GM21367 (cell line): Measurements from ENCODE around the gene MICAL2.

Experiments
- ATAC-seq: cut with Tn5 transposase; IDR thresholded peaks from one replicate; pipeline ENCODE4 v1.9.1; 2021; ENCODE audit not compliant: unreplicated experiment

Gene MICAL2

DNA sequence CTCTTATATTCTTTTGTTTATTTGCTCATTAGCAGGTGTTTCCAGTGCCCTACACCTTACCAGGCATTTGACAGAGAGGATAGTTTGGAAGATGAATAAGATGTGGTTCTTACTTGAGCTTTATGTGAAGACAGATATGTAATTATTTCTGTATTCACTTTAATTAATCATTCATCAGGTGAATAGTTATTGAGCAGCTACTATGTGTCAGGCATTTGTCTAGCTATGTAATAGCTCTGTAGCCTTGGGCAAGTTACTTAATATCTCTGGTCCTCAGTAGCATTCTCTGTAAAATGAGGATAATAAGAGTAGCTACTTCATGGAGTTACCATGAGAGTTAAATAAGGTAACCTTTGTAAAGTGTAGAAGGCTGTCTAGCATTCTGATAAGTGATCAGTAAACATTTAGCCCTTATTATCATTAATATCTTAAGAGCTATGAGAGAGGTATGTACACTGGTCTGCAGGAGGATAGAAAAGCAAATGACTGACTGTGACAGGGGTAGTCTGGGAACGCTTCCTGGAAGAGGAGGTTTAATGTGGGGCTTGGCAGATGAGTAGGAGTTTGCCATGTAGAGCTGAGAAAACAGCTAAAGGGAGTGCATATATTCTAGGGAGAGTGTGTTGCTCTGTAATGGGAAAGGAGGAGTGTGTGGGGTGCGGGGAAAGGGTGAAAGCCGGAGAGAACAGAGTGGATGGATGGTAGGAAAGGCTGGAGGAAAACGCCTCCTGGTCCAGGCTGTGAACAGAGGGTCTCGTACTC is 56.1 kb downstream of the MICAL2 start:
- no peak for ATAC-seq

DNA sequence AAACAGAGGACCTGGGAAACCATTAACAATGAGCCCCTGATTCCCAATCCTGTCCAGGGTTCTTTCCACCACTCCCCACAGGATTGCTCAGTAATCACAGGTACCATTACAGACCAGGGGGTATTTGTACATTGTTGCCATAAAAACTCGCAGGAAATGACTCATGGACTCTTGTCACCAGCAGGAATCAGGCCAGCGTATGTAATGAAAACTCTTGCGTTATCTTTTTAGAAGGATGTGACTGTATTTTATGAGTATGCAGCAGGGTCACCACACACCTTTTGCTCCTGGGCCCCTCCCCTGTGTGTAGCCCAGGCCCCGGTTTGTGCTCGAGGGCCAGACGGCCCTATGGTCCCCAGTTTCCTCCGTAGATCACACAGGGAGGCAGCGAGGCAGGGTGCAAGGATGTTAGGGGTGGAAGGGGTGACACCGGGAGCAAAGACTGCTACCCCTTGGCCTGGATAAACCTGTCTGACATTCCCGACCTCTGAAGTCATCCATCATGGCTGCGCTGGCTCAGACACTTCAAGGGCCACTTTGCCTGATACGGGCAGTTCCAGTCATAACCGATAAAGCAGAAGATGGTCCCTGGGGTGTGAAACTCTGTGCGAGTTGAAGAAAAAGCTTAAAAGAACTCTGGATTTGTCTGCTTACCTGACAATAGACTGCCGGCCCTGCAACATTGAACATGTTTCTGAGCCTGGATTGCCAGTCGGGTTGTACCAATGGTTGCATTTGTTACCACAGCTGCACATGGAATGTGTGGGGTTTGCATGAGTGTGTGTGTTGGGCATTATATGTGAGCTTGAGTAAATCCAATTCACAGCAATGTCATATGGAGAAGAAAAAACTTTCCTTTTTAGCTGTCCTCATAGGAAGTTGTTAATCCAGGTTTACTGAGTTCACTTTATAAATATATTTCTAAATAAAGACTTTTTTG is 56.9 kb downstream of the MICAL2 start:
- no peak for ATAC-seq

DNA sequence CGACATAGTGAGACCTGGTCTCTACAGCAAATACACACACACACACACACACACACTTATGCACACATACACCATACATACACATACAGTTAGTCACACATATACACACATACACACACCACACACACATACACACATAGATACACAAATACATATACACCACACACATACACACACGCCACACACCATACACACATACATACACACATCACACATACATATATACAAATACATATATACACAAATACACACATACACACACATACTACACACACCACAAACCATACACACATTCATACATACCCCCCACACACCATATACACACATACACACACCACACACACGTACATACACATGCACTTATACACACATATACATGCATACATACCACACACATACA is 57.7 kb downstream of the MICAL2 start:
- ATAC-seq: no peak

DNA sequence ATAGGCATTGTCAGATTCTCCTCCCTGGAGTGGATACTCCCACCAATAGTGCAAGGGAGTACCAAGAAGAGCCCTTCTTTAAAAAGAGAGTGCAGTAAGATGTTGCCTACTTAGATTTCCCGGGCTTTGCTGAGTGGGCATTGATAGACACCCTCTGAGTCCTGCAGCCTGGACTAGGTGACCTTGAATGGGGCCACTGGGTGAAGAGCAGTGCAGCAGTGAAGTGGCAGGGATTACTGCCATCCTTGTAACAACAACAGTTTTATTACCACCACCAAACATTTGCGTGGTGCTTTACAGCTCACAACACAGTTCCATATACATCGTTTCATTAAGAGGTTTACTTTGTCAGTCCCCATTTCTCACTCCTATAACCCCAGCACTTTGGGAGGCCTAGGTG is 59.4 kb downstream of the MICAL2 start:
- no peak for ATAC-seq

DNA sequence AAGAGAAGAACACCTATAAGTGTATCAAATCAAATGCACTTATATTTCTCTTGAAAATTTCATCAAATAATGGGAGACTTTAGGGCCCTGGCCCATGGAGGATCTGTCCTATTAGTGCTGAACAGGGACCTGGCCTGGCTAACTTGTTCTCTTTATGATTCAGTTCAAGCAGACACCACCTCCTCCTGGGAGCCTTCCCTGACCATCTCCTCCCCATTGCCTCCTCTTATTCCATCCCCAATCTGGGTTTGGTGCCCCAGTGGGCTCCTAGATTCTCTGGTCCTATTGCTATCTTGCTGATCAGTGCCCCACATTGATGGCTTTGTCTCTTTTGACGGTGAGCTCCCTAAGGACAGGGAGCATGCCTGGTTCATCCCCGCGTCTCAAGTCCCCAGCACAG is 60.1 kb downstream of the MICAL2 start:
- ATAC-seq: no peak

DNA sequence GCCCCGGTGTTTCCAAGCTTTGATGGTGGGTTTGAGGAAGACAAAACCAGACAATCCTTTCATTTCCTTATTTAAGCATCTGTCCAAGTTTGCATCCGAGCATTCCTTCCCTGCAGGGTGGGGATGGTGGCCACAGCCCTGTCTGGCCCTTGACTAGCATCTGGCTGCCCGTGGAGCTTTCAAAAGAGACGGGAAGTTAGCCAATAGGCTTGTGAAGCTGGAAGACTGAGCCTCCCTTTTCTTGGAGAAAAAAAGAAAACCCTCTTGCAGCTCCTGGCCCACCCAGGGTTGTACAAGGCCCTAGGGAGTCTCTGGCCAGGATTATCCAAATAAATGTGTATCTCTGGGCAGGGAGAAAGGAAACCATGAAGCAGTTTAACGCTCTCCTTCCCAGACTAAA is 60.6 kb downstream of the MICAL2 start:
- no peak for ATAC-seq

DNA sequence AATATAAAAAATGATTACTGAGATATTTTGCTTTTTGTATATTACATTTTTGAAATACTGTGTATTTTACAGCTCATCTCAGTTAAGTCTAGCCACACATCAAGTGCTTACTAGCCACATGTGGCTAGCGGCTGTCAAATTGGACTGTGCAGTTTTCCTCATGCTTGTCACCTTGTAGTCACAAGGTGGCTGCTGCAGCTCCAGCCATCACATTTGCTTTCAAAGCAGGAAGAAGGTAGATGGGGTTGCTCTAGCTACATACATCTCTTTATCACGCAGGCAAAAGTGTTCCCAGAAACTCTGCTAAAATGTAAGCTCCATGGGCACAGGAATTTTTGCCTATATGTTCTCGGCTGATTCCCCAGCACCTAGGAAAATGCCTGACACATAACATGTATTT is 61.5 kb downstream of the MICAL2 start:
- ATAC-seq: no peak

DNA sequence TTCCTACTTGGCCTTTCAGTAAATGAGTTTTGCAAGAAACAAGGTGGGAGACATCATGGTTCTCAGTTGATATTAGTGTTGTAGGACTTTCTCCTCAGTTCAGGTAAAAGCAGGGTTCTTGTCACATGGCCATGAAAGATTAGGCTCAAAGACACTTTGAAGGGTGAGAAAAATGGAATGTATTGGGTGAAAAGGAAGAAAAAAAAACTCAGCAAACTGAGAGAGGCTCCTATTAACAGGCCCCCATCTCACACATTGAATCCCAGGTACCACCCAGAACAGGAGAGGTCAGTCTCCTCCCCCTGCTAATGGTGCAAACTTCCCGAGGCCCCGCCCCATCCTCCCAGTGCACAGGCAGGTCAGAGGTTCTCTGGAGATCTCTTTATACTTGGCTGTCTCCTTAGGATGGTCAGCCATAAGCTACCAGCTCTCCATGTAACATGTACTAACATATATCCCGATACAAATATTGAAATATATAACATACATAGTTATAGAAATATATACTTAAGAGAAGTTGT is 62.2 kb downstream of the MICAL2 start:
- no peak for ATAC-seq

DNA sequence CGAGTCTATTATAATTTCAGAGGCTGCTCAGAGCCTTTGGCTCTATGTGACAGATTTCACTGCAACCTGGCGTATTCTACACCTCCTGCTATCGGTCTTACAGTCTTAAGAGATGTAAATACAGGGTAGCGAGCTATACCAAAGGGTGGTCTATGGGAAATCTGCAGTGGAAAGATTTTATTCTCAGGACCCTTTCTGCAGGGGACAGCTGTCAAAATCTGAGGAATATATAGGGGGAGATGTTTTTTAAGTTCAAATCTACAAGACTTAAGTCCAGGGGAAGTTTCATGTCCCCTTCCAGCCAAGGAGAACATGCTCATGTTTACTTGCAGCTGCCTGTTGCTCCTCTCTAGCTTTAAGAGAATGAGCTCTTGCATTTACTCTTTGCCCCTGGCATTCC is 62.7 kb downstream of the MICAL2 start:
- ATAC-seq: no peak

DNA sequence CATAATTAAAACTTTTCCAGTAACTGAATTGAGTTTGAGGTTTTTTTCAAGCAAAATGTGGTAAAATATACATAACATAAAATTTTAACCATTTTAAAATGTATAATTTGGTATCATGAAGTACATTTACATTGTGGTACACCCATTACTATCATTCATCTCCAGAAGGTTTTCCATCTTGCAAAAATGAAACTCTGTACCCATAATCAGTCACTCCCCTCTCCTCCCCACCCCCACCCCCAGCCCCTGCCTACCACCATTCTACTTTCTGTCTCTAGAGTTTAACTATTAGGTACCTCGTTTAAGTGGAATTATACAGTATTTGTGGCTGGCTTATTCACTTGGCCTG is 63.7 kb downstream of the MICAL2 start:
- peak; percentile 32 for ATAC-seq

DNA sequence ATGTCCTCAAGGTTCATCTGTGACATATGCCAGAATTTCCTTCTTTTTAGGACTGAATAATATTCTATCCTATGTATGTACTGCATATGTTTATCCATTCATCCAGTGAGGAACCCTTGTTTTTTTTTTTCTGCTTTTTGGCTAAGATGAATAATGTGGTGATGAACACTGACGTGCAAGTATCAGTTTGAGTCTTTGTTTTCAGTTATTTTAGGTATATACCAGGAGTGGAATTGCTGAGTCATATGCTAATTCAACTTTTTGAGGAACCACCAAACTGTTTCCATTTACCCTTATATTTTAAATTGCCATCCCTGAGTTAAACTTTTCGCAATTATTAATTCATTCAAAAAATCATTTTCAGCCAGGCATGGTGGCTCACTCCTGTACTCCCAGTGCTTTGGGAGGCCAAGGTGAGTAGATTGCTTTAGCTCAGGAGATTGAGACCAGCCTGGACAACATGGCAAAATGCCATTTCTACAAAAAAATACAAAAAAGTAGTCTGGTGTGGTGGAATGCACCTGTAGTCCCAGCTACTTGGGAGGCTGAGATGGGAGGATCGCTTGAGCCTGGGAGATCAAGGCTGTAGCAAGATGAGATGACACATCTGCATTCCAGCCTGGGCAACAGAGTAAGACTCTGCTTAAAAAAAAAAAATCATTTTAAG is 64.2 kb downstream of the MICAL2 start:
- ATAC-seq: peak; percentile 84

DNA sequence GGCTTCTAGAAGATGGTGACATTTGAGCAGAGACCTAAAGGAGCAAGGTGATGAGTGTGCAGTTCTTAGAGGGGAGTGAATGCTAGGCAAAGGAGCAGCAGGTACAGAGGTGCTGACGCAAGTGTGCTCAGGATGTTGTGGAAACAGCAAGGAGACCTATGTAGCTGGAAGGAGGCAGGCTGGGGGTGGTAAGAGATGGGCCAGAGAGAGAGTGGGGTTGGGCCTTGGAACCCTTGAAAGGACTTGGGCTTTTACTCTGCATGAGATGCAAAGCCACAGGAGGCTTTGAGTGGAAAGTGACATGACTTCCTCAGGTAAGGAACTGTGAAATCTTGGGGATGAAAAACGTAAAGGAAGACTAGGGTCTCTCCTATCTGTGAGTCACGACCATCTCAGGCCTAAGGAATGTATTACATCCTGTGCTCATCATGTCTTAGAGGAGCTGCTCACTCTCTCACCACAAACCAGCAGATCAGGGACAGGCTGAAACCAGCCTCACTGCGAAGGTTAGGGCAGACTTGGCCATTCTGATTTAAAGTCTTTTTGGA is 65.4 kb downstream of the MICAL2 start:
- no peak for ATAC-seq

DNA sequence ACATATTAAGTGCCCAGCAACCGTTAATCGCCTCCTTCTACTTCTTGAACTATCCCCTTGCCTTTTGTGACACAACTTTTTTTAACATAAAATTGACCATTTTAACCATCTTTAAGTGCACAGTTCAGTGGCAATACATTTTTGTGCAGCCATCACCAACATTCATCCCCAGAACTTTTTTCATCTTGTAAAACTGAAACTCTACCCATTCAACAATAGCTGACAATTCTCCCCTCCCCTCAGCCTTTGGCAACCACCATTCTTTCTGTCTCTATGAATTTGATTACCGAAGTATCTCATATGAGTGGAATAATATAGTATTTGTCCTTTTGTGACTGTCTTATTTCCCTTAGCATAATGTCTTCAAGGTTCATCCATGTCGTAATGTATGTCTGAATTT is 66.0 kb downstream of the MICAL2 start:
- ATAC-seq: no peak

DNA sequence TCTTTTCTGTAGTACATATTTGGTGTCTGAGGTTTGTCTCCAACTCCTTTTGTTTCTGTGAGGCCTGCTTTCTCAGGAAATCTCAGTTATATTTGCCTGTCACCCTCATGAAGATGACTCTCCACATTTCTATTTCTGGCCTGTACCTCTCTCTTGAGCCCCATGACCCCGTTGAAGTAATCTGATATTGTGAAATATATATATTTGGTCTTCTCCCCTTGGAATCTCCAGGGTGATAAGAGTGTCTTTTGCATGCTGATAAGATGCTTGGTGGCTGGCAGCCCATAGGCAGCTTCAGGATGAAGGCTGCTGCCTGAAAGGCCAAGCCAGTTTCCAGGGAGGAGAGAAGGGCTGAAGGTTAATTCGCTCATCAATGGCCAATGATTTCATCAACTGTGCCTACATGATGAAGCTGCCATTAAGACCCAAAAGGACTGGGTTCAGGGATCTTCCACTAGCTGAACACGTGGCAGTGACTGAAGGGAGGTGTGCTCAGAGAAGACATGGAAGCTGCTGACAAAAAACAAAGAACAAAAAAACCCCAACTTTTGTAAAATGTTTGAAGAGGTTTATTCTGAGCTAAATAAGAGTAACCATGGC is 67.4 kb downstream of the MICAL2 start:
- ATAC-seq: no peak

DNA sequence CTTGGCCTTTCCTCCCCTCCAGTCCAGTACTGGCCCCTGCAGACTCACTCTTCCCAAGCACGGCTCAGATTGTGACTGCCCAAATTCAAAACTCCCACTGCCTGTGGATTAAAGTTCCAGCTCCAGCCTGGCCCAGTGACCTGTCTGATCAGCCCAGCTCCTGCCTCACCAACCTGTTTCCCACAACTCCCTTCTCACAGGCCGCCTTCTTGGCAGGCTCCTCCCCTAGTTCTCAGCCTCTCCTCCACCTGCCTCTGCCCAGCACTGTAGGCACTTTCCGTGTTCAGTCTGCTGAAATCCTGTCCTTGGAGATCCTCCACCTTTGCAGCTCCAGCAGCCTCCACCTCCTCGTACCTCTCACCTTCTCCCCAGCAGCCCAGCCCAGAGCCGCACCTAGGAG is 68.6 kb downstream of the MICAL2 start:
- ATAC-seq: no peak

DNA sequence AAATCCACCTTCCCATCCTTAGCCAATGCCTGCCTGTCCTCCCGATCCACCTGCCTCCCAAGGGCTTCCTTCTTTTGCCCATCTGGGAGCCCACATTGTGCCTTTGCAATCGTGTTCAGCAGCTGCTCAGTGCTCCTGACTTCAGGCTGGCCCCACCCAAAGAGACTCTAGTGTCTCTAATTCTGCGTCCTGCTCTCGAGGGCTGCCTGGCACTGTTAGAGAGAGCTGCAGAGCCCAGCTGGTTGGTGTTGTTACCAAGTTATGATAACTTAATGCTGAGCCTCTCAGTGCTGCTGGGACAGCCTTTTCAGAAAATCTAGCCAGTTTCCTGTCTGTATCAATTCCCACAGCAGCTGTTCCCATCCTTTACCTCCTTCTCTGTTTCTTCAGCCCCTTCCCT is 69.1 kb downstream of the MICAL2 start:
- ATAC-seq: no peak

DNA sequence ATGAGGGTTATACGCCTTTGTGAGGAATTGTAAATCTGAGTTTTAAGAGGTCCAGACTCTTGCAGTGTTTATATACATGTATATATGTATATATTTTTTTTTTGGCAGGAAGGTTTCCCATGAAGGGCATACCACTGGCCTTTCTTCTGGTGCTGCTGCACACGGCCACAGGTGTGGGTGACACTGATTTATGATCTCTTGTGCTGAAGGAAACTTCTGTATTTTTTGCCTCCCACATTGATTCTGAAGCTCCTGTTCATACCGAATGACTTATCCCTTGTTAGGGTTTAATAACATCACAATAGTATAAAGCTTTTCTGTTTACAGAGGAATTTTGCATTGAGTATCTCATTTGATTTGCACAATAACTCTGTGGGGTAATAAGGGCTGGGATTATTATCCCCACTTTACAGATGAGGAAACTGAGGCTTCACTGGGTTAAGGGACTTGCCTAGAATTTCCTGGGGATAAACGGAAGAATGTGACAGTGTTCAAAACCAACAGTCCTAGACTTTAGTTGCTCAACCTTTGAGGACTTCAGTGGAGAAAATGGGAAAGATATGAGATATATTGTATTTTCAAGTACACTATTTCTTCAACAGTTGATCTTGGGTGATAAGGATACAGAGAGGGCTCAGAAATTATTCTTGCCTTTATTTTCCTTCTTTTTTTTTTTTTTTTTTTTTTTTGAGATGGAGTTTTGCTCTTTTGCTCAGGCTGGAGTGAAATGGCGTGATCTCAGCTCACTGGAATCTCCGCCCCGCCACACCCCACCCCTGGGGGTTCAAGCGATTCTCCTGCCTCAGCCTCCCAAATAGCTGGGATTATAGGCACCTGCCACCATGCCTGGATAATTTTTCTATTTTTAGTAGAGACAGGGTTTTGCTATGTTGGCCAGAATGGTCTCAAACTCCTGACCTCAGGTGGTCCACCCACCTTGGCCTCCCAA is 70.1 kb downstream of the MICAL2 start:
- no peak for ATAC-seq

DNA sequence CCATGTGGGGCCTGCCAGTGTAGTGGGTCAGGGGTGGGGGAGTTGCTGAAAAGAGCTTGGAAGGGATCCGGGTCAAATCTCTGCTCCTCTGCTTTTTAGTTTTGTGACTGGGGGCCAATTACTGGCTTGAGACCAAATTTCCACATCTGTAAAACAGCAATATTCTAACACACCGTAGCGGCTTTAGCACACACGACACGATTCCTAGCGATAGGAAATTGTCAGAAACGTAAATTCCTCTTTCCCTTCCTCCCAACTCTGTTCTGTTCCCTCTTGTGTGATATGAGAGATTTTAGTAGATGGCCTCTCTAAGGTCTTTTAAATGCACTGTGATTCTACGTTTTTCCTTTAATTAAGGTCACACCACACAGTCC is 71.9 kb downstream of the MICAL2 start:
- no peak for ATAC-seq

DNA sequence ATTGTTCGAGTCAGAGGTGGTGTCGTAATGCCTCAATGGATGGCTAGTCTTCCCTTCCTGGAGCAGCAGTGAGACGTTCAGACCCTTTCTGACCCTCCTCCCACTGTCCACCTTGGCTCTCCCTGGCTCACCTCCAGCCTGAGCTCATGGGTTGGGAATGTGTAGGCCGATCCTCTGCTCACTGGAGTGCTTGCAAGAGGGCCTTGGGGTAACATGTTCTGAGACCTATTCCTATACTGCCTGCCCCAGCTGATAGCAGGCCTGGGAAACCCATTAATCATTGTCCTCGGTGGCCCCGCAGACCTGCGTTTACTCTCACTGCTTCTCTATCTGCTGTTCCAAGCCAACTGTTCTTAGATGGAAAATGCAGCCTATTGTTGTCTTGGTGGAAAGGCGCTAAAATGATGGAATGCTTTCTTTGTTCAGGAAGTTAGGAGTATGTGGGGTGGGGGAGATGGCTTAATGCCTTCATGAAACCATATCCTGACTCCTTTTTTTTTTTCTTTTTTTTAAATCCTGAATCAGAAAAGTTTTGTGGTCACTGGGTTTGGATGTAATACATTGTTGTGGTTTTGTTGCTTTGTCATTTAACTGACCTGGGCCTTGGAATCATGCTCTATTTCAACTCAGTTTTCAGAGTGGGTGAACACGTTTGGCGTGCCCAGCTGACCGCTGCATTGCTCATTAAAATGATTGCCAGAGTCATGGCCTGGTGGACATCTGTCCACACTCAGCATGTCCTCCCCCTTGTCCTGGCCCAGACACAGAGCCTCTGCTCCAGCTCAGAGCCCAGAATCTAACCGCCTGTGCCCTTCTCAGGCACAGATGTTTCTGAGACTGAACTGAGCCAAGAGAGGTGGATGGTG is 72.5 kb downstream of the MICAL2 start:
- no peak for ATAC-seq
